DMS79 (cell line): ENCODE measurements around the gene NOSTRIN.
A peak's percentile ranks its signal among the peaks of the same experiment; 100 is the strongest.

Experiments
- DNase-seq: peaks from one replicate; lab custom pipeline; 2025; lab: John Stamatoyannopoulos, UW

Gene NOSTRIN

GRCh38 chr2:168889635-168890005, 87.2 kb downstream of the NOSTRIN start:
- no peak for DNase-seq

- DNase-seq: peak; percentile 92
Observed at GRCh38 chr2:168890006-168890782, 87.8 kb downstream of the NOSTRIN start, which contains the start of gene SPC25. Gene SPC25 (minus strand): TSS chr2:168890430. CDS start chr2:168889519, 911 bp downstream.

GRCh38 chr2:168892327-168892726, 89.9 kb downstream of the NOSTRIN start:
- DNase-seq: no peak

- no peak for DNase-seq
Observed at GRCh38 chr2:168894101-168894500, 91.7 kb downstream of the NOSTRIN start.

- DNase-seq: no peak
Observed at GRCh38 chr2:168894720-168895119, 92.3 kb downstream of the NOSTRIN start.

GRCh38 chr2:168895771-168896170, 93.3 kb downstream of the NOSTRIN start:
- DNase-seq: no peak

- DNase-seq: no peak
Observed at GRCh38 chr2:168896783-168897182, 94.3 kb downstream of the NOSTRIN start.

GRCh38 chr2:168897449-168897848, 95.0 kb downstream of the NOSTRIN start:
- no peak for DNase-seq

GRCh38 chr2:168901003-168901402, 98.6 kb downstream of the NOSTRIN start, which contains the start of gene G6PC2:
Gene G6PC2 (plus strand): TSS chr2:168901291. CDS start chr2:168901332, 41 bp downstream.
- no peak for DNase-seq

- no peak for DNase-seq
Observed at GRCh38 chr2:168903888-168904287, 101.5 kb downstream of the NOSTRIN start.

- no peak for DNase-seq
Observed at GRCh38 chr2:168904358-168904757, 101.9 kb downstream of the NOSTRIN start.

GRCh38 chr2:168907940-168908662, 105.7 kb downstream of the NOSTRIN start:
- DNase-seq: no peak

GRCh38 chr2:168910330-168910729, 107.9 kb downstream of the NOSTRIN start:
- no peak for DNase-seq

- no peak for DNase-seq
Observed at GRCh38 chr2:168912466-168912865, 110.0 kb downstream of the NOSTRIN start.

- DNase-seq: no peak
Observed at GRCh38 chr2:168912901-168913369, 110.5 kb downstream of the NOSTRIN start.

- no peak for DNase-seq
Observed at GRCh38 chr2:168913495-168913894, 111.1 kb downstream of the NOSTRIN start.
